Spinal cord (tissue), 10 donors: ENCODE results near the gene SYT8. TPM values are rescaled to one million over a fixed set of nuclear protein-coding genes. Genes with fewer than 3 reads are reported as not detected.

ENCODE experiments used
- DNase-seq, 6 donors: peaks; one replicate each; pipeline versions ENCODE4 v3.0.0 to v3.0.0-alpha.2; 2013 to 2015; ENCODE audit warnings: low spot score in 6 of 6, low read depth in 4 of 6
- H3K27ac ChIP-seq: one replicate; pipeline ENCODE4 v1.5.1; 2013; ENCODE audit warnings: low read depth, low read length, control low read depth
- H3K27me3 ChIP-seq: one replicate; pipeline ENCODE4 v1.6.1; 2013; ENCODE audit warnings: low read length; ENCODE audit not compliant: control insufficient read depth, insufficient read depth
- H3K36me3 ChIP-seq: one replicate; pipeline ENCODE4 v1.6.1; 2013; ENCODE audit warnings: low read length; ENCODE audit not compliant: control insufficient read depth, insufficient read depth
- H3K4me1 ChIP-seq: one replicate; pipeline ENCODE4 v1.6.1; 2013; ENCODE audit warnings: low read length; ENCODE audit not compliant: control insufficient read depth, insufficient read depth
- H3K4me3 ChIP-seq: one replicate; pipeline ENCODE4 v1.5.1; 2013; ENCODE audit warnings: low read depth, low read length, control low read depth
- H3K9me3 ChIP-seq: one replicate; pipeline ENCODE4 v1.6.1; 2013; ENCODE audit warnings: low read length; ENCODE audit not compliant: control insufficient read depth, insufficient read depth
- WGBS: methylation state at CpG from one replicate; pipeline ENCODE4 v1.1.5; 2013; ENCODE audit warnings: missing lambda C conversion rate; ENCODE audit not compliant: insufficient coverage; 5-methylcytosine and 5-hydroxymethylcytosine counted together
- polyA plus RNA-seq, 2 donors: library from polyadenylated mRNA; unstranded; fragments of 120-200 nt; gene quantifications; one replicate each; pipeline ENCODE4 v1.2.1, GENCODE V29; 2013; ENCODE audit not compliant: insufficient read length in 2 of 2
- total RNA-seq, 2 donors: library from RNA; depleted of rRNA in 1 of 2; stranded (reverse); fragments of 120-200 nt in 1 of 2; fragments of >200 nt in 1 of 2; gene quantifications; one replicate each; pipeline versions ENCODE4 v1.2.3 to v1.2.4, GENCODE V29; 2013 to 2014
- donor health status: healthy.

Gene SYT8
- total and polyA plus RNA-seq, 4 donors = 0.09 to 0.22 TPM; not detected in 2

- peaks cover 5% of the 10 kb centered on the region for H3K4me1 ChIP-seq
- WGBS = 63% methylated on average over 8 of the region's 8 CpGs
- H3K27me3 ChIP-seq = peaks cover 2% of the 10 kb centered on the region
- no peak overlapping the region for H3K27ac ChIP-seq
- H3K9me3 ChIP-seq = no peaks in the 10 kb centered on the region
- no peak overlapping the region for H3K4me3 ChIP-seq
- no peak for DNase-seq
- no peaks in the 10 kb centered on the region for H3K36me3 ChIP-seq
Measured at GRCh38 chr11:1843796-1844195, 9.0 kb downstream of the SYT8 start.

GRCh38 chr11:1844221-1845094 is 9.7 kb downstream of the SYT8 start:
- Histone ChIP-seq H3K9me3 (no peaks in the 10 kb centered on the region), H3K4me3 (no peak overlapping the region), H3K27me3 (peaks cover 2% of the 10 kb centered on the region), H3K36me3 (no peaks in the 10 kb centered on the region), H3K27ac (no peak overlapping the region), H3K4me1 (peaks cover 5% of the 10 kb centered on the region)
- DNase-seq = no peak
- WGBS = 63% methylated on average over 16 of the region's 23 CpGs

GRCh38 chr11:1845095-1845429 is 10.3 kb downstream of the SYT8 start:
- H3K4me1 ChIP-seq = peaks cover 5% of the 10 kb centered on the region
- DNase-seq = no peak
- no peaks in the 10 kb centered on the region for H3K36me3 ChIP-seq
- WGBS = 89% methylated on average over 1 of the region's 1 CpG
- no peak overlapping the region for H3K4me3 ChIP-seq
- H3K27ac ChIP-seq = no peak overlapping the region
- H3K9me3 ChIP-seq = no peaks in the 10 kb centered on the region
- H3K27me3 ChIP-seq = peaks cover 2% of the 10 kb centered on the region

GRCh38 chr11:1845561-1846452 is 11.0 kb downstream of the SYT8 start:
- Histone ChIP-seq H3K4me3 (no peak overlapping the region), H3K27ac (no peak overlapping the region), H3K4me1 (peaks cover 5% of the 10 kb centered on the region), H3K9me3 (no peaks in the 10 kb centered on the region), H3K27me3 (peaks cover 2% of the 10 kb centered on the region), H3K36me3 (no peaks in the 10 kb centered on the region)
- no peak for DNase-seq
- 74% methylated on average over 20 of the region's 21 CpGs for WGBS

GRCh38 chr11:1846453-1846932 is 11.7 kb downstream of the SYT8 start:
- Histone ChIP-seq H3K27ac (no peak overlapping the region), H3K9me3 (no peaks in the 10 kb centered on the region), H3K36me3 (no peaks in the 10 kb centered on the region), H3K4me1 (peaks cover 5% of the 10 kb centered on the region), H3K4me3 (no peak overlapping the region), H3K27me3 (peaks cover 2% of the 10 kb centered on the region)
- DNase-seq = no peak
- 82% methylated on average over 9 of the region's 9 CpGs for WGBS

GRCh38 chr11:1847006-1847735 is 12.4 kb downstream of the SYT8 start:
- Histone ChIP-seq H3K9me3 (no peaks in the 10 kb centered on the region), H3K4me3 (no peak overlapping the region), H3K36me3 (no peaks in the 10 kb centered on the region), H3K4me1 (peaks cover 5% of the 10 kb centered on the region), H3K27me3 (peaks cover 2% of the 10 kb centered on the region), H3K27ac (no peak overlapping the region)
- WGBS = 84% methylated on average over 31 of the region's 34 CpGs
- no peak for DNase-seq

GRCh38 chr11:1847926-1848639 is 13.3 kb downstream of the SYT8 start:
- H3K27ac ChIP-seq = no peak overlapping the region
- DNase-seq = no peak
- H3K36me3 ChIP-seq = no peaks in the 10 kb centered on the region
- no peaks in the 10 kb centered on the region for H3K9me3 ChIP-seq
- no peak overlapping the region for H3K4me3 ChIP-seq
- peaks cover 2% of the 10 kb centered on the region for H3K27me3 ChIP-seq
- 88% methylated on average over 14 of the region's 18 CpGs for WGBS
- peaks cover 5% of the 10 kb centered on the region for H3K4me1 ChIP-seq

GRCh38 chr11:1848640-1849430 is 14.0 kb downstream of the SYT8 start:
- Histone ChIP-seq H3K27me3 (peaks cover 2% of the 10 kb centered on the region), H3K27ac (no peak overlapping the region), H3K36me3 (no peaks in the 10 kb centered on the region), H3K9me3 (no peaks in the 10 kb centered on the region), H3K4me3 (no peak overlapping the region), H3K4me1 (peaks cover 4% of the 10 kb centered on the region)
- WGBS = 83% methylated on average over 14 of the region's 19 CpGs
- DNase-seq = no peak
